NOMO-1 treated with DMSO at 0.1 percent for 48 hours (cell line): ENCODE measurements around the gene SFXN5.
A peak's percentile ranks its signal among the peaks of the same experiment; 100 is the strongest.
"Not testable (repeated sequence)": the region's sequence is repeated elsewhere in the genome, so short reads cannot be mapped to it uniquely, and the experiment has no call there.

ENCODE experiments used
- DNase-seq: peaks from one replicate; lab custom pipeline; 2025; ENCODE audit not compliant: unreplicated experiment; lab: John Stamatoyannopoulos, UW

The SFXN5 gene

GRCh38 chr2:73078457-73079411, 7.2 kb upstream of the SFXN5 start:
- no peak for DNase-seq

DNA sequence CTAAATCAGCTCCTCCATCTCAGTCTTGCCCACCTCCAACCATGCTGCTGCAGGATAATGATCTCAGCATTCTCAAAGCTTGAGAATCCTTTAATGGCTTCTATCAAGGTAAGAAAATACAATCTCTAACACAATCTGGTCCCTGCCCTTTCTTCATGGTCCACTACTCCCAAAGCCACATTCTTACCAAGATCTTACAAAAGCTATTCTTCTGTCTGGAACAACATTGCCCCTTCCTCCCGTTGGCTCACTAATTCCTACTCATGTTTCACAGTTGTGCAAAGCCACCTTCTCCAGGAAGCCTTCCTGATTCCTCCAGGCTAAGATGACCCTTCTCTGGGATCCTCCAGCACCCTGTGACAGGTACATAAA, 5.9 kb upstream of the SFXN5 start:
- DNase-seq, result no peak

- no peak for DNase-seq
Observed at GRCh38 chr2:73076701-73077423, 5.3 kb upstream of the SFXN5 start.

- DNase-seq, result no peak
Observed at GRCh38 chr2:73075477-73076373, 4.2 kb upstream of the SFXN5 start.

GRCh38 chr2:73074110-73075069, 2.9 kb upstream of the SFXN5 start:
- no peak for DNase-seq

- DNase-seq, result no peak
Observed at GRCh38 chr2:73072416-73072815, 904 bp upstream of the SFXN5 start.

- no peak for DNase-seq
Observed at GRCh38 chr2:73072129-73072395, 550 bp upstream of the SFXN5 start.

DNA sequence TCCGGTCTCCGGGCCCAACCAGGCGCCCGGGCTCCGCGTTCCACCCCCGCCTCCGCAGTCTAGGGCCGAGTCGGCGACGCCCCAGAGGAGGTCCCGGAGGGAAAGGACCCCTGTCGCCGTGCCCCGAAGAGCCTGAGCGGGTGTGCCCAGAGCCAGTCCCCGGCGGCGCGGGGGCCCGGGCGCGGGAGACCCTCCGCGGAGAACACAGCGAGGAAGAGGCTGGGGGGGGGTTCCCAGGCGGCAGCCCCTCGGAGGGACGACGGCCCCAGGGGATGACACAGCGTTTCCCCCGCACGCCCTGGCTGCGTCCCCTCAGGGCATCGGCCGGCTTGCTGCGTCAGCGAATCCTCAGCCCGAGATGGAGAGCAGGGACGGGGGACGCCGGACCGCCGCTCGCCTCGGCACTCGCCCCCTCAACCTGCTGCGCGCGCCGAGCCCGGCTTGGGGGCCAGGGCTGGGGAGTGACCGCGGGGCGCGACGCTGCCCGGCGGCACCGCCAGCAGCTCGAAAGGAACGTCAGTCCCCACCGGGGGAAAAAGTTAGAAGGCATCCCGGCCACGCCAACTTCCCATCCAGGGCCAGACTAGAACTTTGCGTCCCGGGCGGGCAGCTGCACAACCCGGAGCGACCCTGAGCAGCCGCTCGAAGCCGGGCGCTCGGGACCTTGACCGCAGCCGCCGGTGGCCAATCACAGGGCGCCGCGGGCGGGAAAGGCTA, 711 bp downstream of the SFXN5 start:
- DNase-seq, result peak; percentile 20

DNA sequence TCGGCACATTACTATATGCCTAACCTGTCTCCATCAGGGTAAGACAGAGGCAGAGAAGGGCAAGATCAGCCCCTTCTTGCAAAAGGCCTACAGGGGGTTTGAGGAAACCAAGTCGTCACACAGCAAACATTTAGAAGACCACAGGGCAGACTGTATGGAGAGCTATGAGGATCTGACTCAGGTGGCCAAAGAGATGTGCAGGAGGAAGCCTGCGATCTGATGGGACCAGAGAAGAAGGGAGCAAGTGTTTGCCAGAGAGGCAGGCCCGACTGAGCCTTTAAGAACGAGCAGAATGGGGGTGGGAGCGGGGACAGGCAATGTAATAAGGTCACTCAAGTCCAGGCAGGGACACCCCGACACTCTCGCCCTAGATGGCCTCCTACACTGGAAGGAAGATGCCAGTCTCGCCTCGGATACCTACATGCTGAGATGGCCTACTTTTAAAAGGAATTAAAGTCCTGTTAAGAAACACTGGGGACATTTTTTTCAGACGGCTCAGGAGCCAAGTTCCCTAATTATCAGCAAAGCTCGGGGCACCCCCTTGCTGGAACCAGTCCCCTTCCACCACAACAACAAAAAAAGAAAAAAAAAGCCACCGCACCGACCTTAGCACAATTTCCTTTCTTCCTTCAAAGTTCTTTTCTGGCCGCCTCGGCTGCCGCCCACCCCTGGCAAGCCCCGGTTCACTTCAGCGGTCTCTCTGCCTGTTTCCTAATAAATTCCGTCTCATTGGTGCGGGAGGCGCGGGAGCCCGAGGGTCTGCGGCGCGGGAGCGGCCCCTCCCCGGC, 1.5 kb downstream of the SFXN5 start:
- DNase-seq, result peak; percentile 20

GRCh38 chr2:73069041-73069854, 2.3 kb downstream of the SFXN5 start:
- DNase-seq, result peak; percentile 8

GRCh38 chr2:73068147-73068546, 3.4 kb downstream of the SFXN5 start:
- DNase-seq, result no peak

DNA sequence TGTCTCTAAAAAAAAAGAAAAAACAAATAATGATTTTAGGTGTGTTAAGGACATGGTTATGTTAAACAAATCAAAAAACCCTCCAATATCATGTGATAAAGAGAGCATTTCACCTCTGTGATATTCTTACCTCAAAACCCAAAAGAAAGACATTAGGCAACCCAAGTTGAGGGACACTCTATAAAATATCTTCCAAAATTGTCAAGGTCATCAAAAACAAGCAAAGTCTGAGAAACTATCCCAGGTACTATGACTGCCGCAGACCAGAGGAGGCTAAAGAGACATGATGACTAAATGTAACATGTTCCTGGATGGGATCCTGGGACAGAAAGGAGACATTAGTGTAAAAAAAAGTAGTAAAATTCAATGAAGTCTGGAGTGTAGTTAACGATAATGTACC, 4.5 kb downstream of the SFXN5 start:
- no peak for DNase-seq

DNA sequence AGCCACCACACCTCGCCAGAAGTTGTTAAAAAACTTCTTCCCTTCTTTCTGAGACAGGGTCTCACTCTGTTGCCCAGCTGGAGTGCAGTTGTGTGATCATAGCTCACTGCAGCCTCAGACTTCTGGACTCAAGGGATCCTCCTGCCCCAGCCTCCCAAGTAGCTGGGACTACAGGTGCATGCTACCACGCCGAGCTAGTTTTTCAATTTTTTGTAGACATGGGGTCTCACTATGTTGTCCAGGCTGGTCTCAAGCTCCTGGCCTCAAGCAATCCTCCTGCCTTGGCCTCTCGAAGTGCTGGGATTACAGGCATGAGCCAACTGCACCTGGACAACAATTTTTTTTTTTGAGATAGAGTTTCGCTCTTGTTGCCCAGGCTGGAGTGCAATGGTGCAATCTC, 6.4 kb downstream of the SFXN5 start:
- not testable (repeated sequence) for DNase-seq

GRCh38 chr2:73063909-73064875, 7.3 kb downstream of the SFXN5 start:
- DNase-seq, result no peak

DNA sequence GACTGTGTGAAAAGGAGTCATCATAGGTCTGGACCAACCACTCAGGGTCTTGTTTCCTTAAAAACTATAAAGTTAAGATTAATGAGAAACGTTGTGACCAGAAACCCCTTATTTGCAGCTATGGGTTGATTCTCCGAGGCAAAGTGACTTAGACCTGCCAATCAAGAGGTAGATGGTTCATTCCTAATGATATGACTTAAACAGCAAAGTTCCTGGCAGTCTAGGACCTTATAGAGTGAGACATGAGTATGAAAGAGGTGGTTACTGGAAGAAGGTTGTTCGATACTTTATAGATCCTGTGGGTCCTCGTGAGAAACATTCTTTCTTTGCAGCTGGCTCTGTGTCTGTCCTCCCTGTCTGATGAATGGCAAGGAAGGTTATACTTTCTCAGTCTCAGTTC, 8.0 kb downstream of the SFXN5 start:
- no peak for DNase-seq

- no peak for DNase-seq
Observed at GRCh38 chr2:73059106-73059505, 12.4 kb downstream of the SFXN5 start.

DNA sequence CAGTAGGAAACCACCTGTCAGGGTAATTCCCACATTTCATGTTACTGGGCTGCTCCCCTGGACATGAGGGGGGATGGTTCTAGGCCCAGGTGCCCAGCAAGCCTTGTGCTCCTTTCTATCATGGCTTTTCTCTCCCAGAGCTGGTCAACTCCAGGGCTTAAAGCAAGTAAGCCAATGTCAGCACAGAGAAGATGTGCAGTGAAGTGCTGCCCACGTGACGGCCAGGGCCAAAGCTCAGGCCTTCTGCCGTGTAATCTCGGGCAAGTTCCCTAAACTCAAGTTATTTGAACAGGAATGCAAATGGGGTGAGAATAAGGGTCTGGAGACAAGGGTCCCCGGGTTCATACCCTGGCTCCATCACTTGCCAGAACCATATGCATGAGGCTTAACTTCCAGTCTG, 16.5 kb downstream of the SFXN5 start:
- no peak for DNase-seq
